HS-27A (cell line): ENCODE results near the gene ULBP2.
"Not testable (repeated sequence)": the region's sequence is repeated elsewhere in the genome, so short reads cannot be mapped to it uniquely, and the experiment has no call there.

ENCODE experiments used
- DNase-seq: peaks from one replicate; pipeline ENCODE4 v3.0.0-alpha.2; 2012; ENCODE audit warnings: low read depth, missing footprints

The ULBP2 gene

GRCh38 chr6:149951626-149952025, 9.8 kb downstream of the ULBP2 start:
- DNase-seq = no peak

- DNase-seq = not testable (repeated sequence)
Measured at GRCh38 chr6:149953390-149953789, 11.6 kb downstream of the ULBP2 start.

- DNase-seq = not testable (repeated sequence)
Measured at GRCh38 chr6:149953934-149954327, 12.1 kb downstream of the ULBP2 start.

GRCh38 chr6:149954328-149954983, 12.6 kb downstream of the ULBP2 start:
- not testable (repeated sequence) for DNase-seq

- DNase-seq = not testable (repeated sequence)
Measured at GRCh38 chr6:149954984-149955653, 13.3 kb downstream of the ULBP2 start.

GRCh38 chr6:149955654-149956317, 14.0 kb downstream of the ULBP2 start:
- DNase-seq = not testable (repeated sequence)

- DNase-seq = not testable (repeated sequence)
Measured at GRCh38 chr6:149958124-149958523, 16.3 kb downstream of the ULBP2 start.

GRCh38 chr6:149959806-149960205, 18.0 kb downstream of the ULBP2 start:
- DNase-seq = not testable (repeated sequence)

- DNase-seq = no peak
Measured at GRCh38 chr6:149960488-149960887, 18.7 kb downstream of the ULBP2 start.

- DNase-seq = no peak
Measured at GRCh38 chr6:149961728-149962425, 20.1 kb downstream of the ULBP2 start.

GRCh38 chr6:149962461-149963211, 20.8 kb downstream of the ULBP2 start:
- no peak for DNase-seq

- DNase-seq = no peak
Measured at GRCh38 chr6:149963212-149963461, 21.3 kb downstream of the ULBP2 start.

GRCh38 chr6:149963462-149964307, 21.9 kb downstream of the ULBP2 start, which contains the start of gene ULBP1:
Gene ULBP1 (plus strand): TSS chr6:149963943. CDS start chr6:149964050, 107 bp downstream.
- DNase-seq = no peak

GRCh38 chr6:149964308-149965193, 22.7 kb downstream of the ULBP2 start:
- no peak for DNase-seq

GRCh38 chr6:149965194-149966020, 23.6 kb downstream of the ULBP2 start:
- DNase-seq = no peak

- not testable (repeated sequence) for DNase-seq
Measured at GRCh38 chr6:149966319-149966718, 24.5 kb downstream of the ULBP2 start.

GRCh38 chr6:149967591-149967990, 25.8 kb downstream of the ULBP2 start:
- DNase-seq = no peak

- DNase-seq = not testable (repeated sequence)
Measured at GRCh38 chr6:149967999-149968398, 26.2 kb downstream of the ULBP2 start.

GRCh38 chr6:149968909-149969308, 27.1 kb downstream of the ULBP2 start:
- not testable (repeated sequence) for DNase-seq
